MV-4-11 (cell line): ENCODE results near the gene VGF.

Experiments
- DNase-seq: peaks from one replicate; lab custom pipeline; 2025; lab: John Stamatoyannopoulos, UW

Gene VGF

GRCh38 chr7:101185258-101185839 is 20.0 kb upstream of the VGF start:
- peak; percentile 37 for DNase-seq

DNA sequence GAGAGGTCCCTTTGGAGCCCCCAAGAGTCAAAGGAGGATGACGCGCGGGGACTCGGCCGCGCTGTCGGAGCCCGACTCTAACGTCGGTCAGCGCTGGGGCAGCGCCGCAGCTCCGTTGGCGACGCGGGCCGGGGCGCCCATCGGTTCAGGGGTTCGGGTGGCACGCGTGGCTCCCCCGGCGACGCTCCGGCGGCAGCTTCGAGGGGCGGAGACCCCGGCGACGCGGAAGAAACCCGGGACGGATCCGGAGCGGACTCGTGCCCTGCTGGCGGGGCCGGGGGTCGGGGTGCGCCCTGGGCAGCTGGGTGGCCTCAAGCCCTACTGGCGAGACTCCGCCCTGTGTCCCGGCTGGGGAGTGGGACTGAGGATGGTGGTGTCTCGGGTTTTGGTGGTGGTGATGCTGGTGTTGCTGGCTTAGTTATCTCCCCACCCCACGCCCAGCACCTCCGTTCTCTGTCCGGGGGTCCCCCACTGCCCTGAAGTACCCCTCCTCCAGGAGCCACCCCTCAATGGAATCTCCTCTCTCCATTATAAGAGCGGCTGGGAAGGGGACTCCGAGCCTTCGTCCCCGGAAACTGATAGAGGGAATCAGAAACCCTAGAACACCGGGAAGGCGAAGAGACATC is 14.9 kb upstream of the VGF start, which contains the start of gene NAT16:
Gene NAT16 (minus strand): TSS at position 164 of the 626 bp plus-strand sequence. CDS start 5,486 bp downstream, outside the sequence.
- no peak for DNase-seq

GRCh38 chr7:101179713-101180112 is 14.3 kb upstream of the VGF start:
- no peak for DNase-seq

GRCh38 chr7:101179117-101179516 is 13.7 kb upstream of the VGF start:
- DNase-seq: no peak

DNA sequence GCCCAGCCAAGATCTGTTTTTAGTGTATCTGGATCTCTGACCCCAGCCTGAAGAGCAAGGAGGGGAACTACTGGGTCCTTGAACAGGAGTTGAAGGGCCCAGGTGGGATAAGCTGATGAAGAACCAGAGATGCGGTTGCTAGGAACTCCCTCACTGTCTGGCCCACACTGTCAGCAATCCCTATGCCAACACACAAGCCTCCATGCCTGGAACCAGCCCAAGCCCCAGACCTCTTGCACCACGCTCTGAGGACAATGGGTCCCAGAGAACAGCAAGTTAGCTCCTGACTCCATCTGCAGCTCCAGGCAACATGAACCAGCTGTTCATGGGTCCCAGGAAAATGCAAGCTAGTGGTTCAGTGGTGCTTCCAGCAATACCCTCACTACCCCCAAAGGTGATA is 12.3 kb upstream of the VGF start:
- DNase-seq: no peak

GRCh38 chr7:101175664-101176063 is 10.3 kb upstream of the VGF start:
- no peak for DNase-seq

DNA sequence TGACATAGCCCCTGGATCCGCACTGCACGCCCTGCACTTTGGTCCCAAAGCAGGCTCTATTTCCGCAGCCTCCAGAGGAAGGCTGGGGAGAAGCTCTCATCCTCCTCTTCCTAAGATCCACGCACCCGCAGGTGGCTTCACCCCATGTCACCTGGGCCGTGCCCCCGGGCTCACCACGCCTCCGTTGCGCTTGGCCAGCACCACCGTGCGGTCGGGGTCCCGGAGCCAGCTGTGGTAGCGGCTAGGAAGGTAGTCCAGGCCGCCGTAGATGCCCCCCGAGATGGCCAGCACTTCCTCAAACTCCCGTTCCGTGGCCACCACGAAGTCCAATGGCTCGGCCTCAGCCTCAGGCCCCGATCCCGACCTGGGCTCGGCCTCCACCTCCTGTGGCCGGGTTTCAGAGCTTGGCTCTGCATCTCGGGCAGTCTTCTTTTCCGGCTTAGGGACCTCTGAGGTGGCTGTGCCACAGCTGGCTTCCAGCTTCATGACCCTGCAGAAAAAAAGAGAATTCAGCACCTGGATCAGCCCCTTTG is 9.0 kb upstream of the VGF start:
- DNase-seq: no peak

- DNase-seq: peak; percentile 74
Measured at GRCh38 chr7:101173752-101174244, 8.4 kb upstream of the VGF start.

DNA sequence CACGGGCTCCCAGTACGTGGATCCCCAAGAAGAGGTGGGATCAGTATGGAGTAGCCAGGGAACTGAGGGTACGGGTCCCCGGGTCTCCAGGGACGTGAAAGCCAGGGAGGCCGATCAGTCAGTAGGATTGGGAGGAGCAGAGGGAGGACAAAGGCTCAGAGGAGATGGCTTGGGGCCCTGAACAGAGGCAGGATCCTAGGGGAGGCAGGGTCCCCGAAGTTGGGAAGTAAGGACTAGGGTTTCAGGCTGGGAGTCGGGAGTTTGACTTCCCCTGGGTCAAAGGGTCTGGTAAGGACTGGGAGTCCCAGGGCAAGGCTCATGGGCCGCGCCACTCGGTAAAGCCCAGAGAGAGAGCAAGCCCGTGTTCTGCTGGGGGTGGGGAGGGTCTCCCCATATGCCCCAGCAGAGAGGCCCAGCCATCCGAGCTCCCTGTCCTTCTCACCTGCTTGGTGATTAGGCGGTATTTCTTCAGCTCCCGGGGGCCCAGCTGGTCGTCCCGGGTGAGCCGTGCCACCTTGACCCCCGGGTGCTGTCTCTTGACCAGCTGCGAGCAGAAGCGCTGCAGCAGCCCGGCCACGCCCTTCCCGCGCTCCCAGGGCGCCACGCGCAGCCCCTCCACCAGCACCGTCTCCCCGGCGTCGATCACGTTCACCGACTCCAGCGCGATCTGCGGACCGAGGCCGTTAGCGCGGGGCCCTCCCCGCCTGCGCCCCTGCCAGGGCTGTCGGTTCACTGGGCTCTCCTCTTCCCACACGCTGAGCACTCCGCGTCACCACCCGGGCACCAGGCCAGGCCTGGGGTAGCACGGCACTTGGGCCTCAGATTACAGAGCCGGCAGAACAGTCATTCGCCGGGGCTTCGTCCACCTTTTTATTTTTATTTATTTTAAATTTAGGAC is 7.7 kb upstream of the VGF start:
- DNase-seq: peak; percentile 11

GRCh38 chr7:101172005-101172853 is 6.9 kb upstream of the VGF start:
- DNase-seq: no peak

GRCh38 chr7:101171442-101171837 is 6.1 kb upstream of the VGF start:
- DNase-seq: peak; percentile 4

DNA sequence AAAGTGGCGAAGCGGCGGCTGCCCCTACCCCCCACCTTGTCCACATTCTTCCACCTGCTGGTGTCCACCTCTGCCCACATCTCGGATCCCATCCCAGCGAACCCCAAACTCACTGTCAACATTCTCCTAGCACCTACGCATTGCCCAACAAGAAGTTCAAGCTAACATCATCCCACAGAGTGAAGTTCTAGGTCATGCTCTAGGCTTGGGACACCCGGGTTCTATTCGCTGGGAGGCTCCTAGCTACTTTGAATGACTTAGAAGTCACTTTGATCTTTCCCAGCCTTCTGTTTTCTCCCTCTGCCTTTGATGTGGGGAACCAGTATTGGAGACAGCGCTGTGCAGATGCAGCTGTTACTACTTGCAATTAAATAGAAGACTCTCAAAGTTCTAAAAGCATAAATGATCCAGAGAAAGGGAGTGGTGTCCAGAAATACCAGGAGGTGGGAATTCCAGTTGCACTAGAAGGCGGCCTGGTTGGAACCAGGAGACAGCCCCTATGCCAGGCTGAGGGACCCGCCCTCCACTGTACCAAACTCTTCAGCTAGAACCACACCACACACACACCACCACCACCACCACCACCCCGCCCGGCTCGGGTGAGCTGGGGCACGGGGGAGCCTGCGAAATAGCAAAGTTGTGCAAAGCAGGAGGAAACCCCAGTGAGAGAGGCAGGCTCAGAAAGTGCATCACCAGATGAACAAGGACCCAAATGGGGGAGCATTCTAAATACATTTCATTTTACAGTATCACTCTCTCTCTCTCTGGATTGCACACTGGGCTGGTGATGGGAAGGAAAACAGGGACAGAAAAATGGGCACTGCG is 5.5 kb upstream of the VGF start:
- DNase-seq: peak; percentile 17

GRCh38 chr7:101169838-101170551 is 4.6 kb upstream of the VGF start:
- peak; percentile 74 for DNase-seq

- no peak for DNase-seq
Measured at GRCh38 chr7:101169110-101169837, 3.9 kb upstream of the VGF start.

GRCh38 chr7:101168412-101169049 is 3.2 kb upstream of the VGF start:
- DNase-seq: no peak

- DNase-seq: no peak
Measured at GRCh38 chr7:101167645-101168411, 2.5 kb upstream of the VGF start.

DNA sequence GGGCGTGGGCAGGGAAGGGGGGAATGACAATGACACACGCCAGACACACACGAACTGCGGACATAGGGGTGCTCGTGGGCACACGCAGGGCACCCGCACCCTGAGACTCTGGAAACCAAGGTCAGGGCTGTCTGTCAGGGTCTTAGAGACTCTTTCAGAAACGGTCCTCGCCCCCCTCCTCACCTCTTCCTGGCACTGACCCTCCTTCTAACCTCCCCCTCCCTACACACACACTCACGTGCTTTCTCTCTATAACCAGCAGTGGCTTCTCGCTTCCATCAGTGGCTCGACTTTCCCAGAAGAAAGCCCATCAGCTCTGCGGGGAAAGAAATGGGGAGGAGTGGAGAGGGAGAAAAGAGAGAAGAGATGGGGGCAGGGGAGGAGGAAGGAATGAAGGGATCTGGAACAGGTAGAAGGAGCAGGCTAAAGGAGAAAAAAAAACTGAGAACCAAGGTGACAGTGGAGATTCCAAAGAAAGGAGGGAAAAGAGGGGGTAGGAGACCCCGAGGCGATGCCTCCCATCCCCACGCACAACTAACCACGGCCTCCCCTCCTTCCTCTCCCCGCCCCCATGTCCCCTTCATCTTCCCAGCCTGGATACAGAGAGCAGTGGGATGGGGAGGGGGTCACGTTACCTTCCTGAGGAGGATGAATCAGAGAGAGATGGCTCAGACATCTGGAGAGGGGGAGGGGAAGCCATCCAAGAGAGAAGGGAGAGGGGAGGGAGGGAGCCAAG is 1.7 kb upstream of the VGF start:
- DNase-seq: no peak

- no peak for DNase-seq
Measured at GRCh38 chr7:101166648-101166908, 1.2 kb upstream of the VGF start.
